Measurements from ENCODE around the gene XBP1. TPM values are rescaled to one million over a fixed set of nuclear protein-coding genes. Genes with fewer than 3 reads are reported as not detected.
"Not testable (repeated sequence)": the region's sequence is repeated elsewhere in the genome, so short reads cannot be mapped to it uniquely, and the experiment has no call there.

Gene XBP1
- polyA plus RNA-seq (ENCODE audit: insufficient read depth in 1 of 5, insufficient read length in 5 of 5, low replicate concordance in 1 of 5), result 100 to 1,000 TPM in 3 of 5 donors, 10 to 100 TPM in 2; 90.7 to 129 (median 101) TPM
- long read RNA-seq, donor 1, transcript XBP1-201 (5 exons, 1,850 nt), result major isoform, 63 of 72 reads
- long read RNA-seq, donor 1, transcript XBP1-206 (2 exons, 2,173 nt), result minor isoform, 6 of 72 reads
- long read RNA-seq, donor 1, partial matches to known transcripts, result 0 of 72 reads
- long read RNA-seq, donor 1, other reads (novel, unspliced or antisense), result 0 of 72 reads
- long read RNA-seq, donor 2, transcript XBP1-201 (5 exons, 1,850 nt), result major isoform, 27 of 27 reads
- long read RNA-seq, donor 2, partial matches to known transcripts, result 0 of 27 reads
- long read RNA-seq, donor 2, other reads (novel, unspliced or antisense), result 0 of 27 reads
- long read RNA-seq, donor 3, transcript XBP1-201 (5 exons, 1,850 nt), result major isoform, 41 of 46 reads
- long read RNA-seq, donor 3, partial matches to known transcripts, result 0 of 46 reads
- long read RNA-seq, donor 3, other reads (novel, unspliced or antisense), result 0 of 46 reads
- long read RNA-seq, donor 4, transcript XBP1-201 (5 exons, 1,850 nt), result major isoform, 33 of 40 reads
- long read RNA-seq, donor 4, partial matches to known transcripts, result 0 of 40 reads
- long read RNA-seq, donor 4, other reads (novel, unspliced or antisense), result 0 of 40 reads
- long read RNA-seq, donor 5, transcript XBP1-201 (5 exons, 1,850 nt), result major isoform, 71 of 79 reads
- long read RNA-seq, donor 5, transcript XBP1-205 (2 exons, 520 nt), result minor isoform, 5 of 79 reads
- long read RNA-seq, donor 5, partial matches to known transcripts, result 0 of 79 reads
- long read RNA-seq, donor 5, other reads (novel, unspliced or antisense), result 0 of 79 reads
- long read RNA-seq, donor 6, transcript XBP1-201 (5 exons, 1,850 nt), result major isoform, 83 of 90 reads
- long read RNA-seq, donor 6, partial matches to known transcripts, result 0 of 90 reads
- long read RNA-seq, donor 6, other reads (novel, unspliced or antisense), result 0 of 90 reads
- long read RNA-seq, donor 7, transcript XBP1-201 (5 exons, 1,850 nt), result major isoform, 70 of 76 reads
- long read RNA-seq, donor 7, partial matches to known transcripts, result 0 of 76 reads
- long read RNA-seq, donor 7, other reads (novel, unspliced or antisense), result 0 of 76 reads
- long read RNA-seq, donor 8, transcript XBP1-201 (5 exons, 1,850 nt), result major isoform, 18 of 18 reads
- long read RNA-seq, donor 8, partial matches to known transcripts, result 0 of 18 reads
- long read RNA-seq, donor 8, other reads (novel, unspliced or antisense), result 0 of 18 reads

- DNase-seq, result peak; percentile 96 to 97
Observed at GRCh38 chr22:28800308-28801041, at the start of gene XBP1. TSS of gene XBP1 (minus strand) at chr22:28800569.

- no peak for DNase-seq
Observed at GRCh38 chr22:28846994-28847393, 46.6 kb upstream of the XBP1 start.

- DNase-seq, result not testable (repeated sequence)
Observed at GRCh38 chr22:28844277-28844676, 43.9 kb upstream of the XBP1 start.

GRCh38 chr22:28843633-28844032 is 43.3 kb upstream of the XBP1 start:
- no peak for DNase-seq

GRCh38 chr22:28841111-28841510 is 40.7 kb upstream of the XBP1 start:
- no peak for DNase-seq

- no peak for DNase-seq
Observed at GRCh38 chr22:28838971-28839370, 38.6 kb upstream of the XBP1 start.

- DNase-seq, result no peak
Observed at GRCh38 chr22:28837640-28838039, 37.3 kb upstream of the XBP1 start.

- DNase-seq, result no peak
Observed at GRCh38 chr22:28835630-28836189, 35.3 kb upstream of the XBP1 start.

GRCh38 chr22:28833276-28833923 is 33.0 kb upstream of the XBP1 start:
- DNase-seq, result no peak

GRCh38 chr22:28832731-28833130 is 32.4 kb upstream of the XBP1 start:
- DNase-seq, result no peak

- DNase-seq, result no peak
Observed at GRCh38 chr22:28831140-28832072, 31.0 kb upstream of the XBP1 start.

GRCh38 chr22:28830441-28830840 is 30.1 kb upstream of the XBP1 start:
- DNase-seq, result no peak

- DNase-seq, result peak; percentile 59 to 72
Observed at GRCh38 chr22:28829358-28830181, 29.2 kb upstream of the XBP1 start.

- no peak for DNase-seq
Observed at GRCh38 chr22:28826921-28827320, 26.6 kb upstream of the XBP1 start.

- not testable (repeated sequence) for DNase-seq
Observed at GRCh38 chr22:28826430-28826829, 26.1 kb upstream of the XBP1 start.

GRCh38 chr22:28824455-28824854 is 24.1 kb upstream of the XBP1 start:
- not testable (repeated sequence) for DNase-seq

- no peak for DNase-seq
Observed at GRCh38 chr22:28822930-28823551, 22.7 kb upstream of the XBP1 start.

GRCh38 chr22:28821452-28821851 is 21.1 kb upstream of the XBP1 start:
- DNase-seq, result no peak
